Frontal cortex (tissue), 4 donors: ENCODE measurements around the gene TUBA4B. TPM values are rescaled to one million over a fixed set of nuclear protein-coding genes. Genes with fewer than 3 reads are reported as not detected.
"Not testable (repeated sequence)": the region's sequence is repeated elsewhere in the genome, so short reads cannot be mapped to it uniquely, and the experiment has no call there.

ENCODE experiments used
- DNase-seq, 2 donors: peaks; one replicate each; pipeline ENCODE4 v3.0.0; 2012; ENCODE audit warnings: low spot score in 2 of 2
- FAIRE-seq: peaks from 2 replicates; lab custom pipeline; 2012; peaks lifted over from hg19 to GRCh38; lab: Jason Lieb, UNC
- small RNA-seq: library from RNA; depleted of rRNA; stranded (forward); fragments of <200 nt; gene quantifications from one replicate; pipeline ENCODE3, GENCODE V24; 2014
- total RNA-seq: library from RNA; depleted of rRNA; stranded (reverse); fragments of >200 nt; gene quantifications from one replicate; pipeline ENCODE4 v1.2.3, GENCODE V29; 2014
- donor health status: control.
- donor health status: control.
- donor health status: control.

TUBA4B gene
- total RNA-seq, 1 donor from 2014 or later = not detected

DNA sequence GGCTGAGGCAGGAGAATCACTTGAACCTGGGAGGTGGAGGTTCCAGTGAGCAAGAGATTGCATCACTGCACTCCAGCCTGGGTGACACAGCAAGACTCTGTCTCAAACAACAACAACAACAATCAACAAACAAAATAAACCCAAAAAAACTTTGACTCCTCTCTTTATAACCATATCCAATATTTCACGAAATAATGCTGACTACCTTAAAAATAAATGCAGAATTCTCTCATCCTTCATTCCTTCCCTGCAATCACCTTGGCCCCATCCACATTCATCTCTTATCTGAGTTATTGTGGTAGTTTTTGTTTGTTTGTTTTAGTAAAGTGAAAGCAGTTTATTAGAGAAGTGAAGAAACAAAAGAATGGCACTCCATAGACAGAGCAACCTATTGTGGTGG lies 53.0 kb downstream of the TUBA4B start:
- FAIRE-seq = no peak
- DNase-seq = no peak

GRCh38 chr2:219308142-219309101 lies 55.4 kb downstream of the TUBA4B start:
- no peak for FAIRE-seq
- peak in 1 of 2 donors; percentile 62 for DNase-seq

- DNase-seq = peak in 1 of 2 donors; percentile 63
- FAIRE-seq = no peak
These were observed 56.2 kb downstream of the TUBA4B start, which contains the start of gene PTPRN for GRCh38 chr2:219309278-219309677. TSS of gene PTPRN (minus strand) at chr2:219309401. CDS start at chr2:219309332, 69 bp downstream.

GRCh38 chr2:219312683-219313263 lies 59.7 kb downstream of the TUBA4B start:
- FAIRE-seq, DNase-seq: not testable (repeated sequence)

DNA sequence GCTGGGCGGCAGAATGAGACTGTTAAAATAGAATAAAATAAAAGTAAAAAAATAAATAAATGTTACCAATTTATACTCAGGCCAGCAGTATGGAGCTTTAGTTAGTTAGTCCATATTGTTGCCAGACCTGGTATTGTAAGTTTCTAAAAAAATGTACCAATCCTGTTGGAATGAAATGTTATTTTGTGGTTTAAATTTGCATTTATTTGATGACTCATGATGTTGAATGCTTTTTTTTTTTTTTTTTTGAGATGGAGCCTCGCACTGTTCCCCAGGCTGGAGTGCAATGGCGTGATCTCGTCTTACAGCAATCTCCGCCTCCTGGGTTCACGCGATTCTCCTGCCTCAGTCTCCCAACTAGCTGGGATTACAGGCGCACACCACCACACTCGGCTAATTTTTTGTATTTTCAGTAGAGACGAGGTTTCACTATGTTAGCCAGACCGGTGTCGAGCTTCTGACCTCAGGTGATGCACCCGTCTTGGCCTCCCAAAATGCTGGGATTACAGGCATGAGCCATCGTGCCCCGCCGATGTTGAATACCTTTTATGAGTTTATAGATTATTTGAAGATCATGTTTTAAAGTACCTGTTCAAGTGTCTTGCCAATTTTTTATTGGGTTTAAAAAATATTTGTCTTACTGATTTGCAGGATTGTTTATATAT lies 61.9 kb downstream of the TUBA4B start:
- DNase-seq (no peak), FAIRE-seq (no peak)

Small RNA genes lying within 50 kb of the gene (small RNA-seq; reads per million reads assigned to genes)
- 7.0 reads per million, percentile 94 among the genes with 10 or more reads in this experiment for gene MIR153-1

Other genes with a start within 250 kb of the TUBA4B start
- gene CFAP65, start 211.7 kb upstream of the TUBA4B start, total RNA-seq = 0.82 TPM
- 0.41 TPM for gene IHH, start 192.3 kb upstream of the TUBA4B start, total RNA-seq
- 8.6 TPM for gene NHEJ1, start 92.4 kb upstream of the TUBA4B start, total RNA-seq
- under 0.01 TPM for gene SLC23A3, start 83.2 kb upstream of the TUBA4B start, total RNA-seq
- 32.2 TPM for gene CNPPD1, start 76.3 kb upstream of the TUBA4B start, total RNA-seq
- gene RETREG2, start 75.0 kb upstream of the TUBA4B start, total RNA-seq = 73.4 TPM
- gene ZFAND2B, start 46.5 kb upstream of the TUBA4B start, total RNA-seq = 10.2 TPM
- gene ABCB6, start 34.3 kb upstream of the TUBA4B start, total RNA-seq = 28.1 TPM
- 19.6 TPM for gene ATG9A, start 23.6 kb upstream of the TUBA4B start, total RNA-seq
- gene ANKZF1, start 23.4 kb upstream of the TUBA4B start, total RNA-seq = 34.2 TPM
- 4.9 TPM for gene GLB1L, start 7.8 kb upstream of the TUBA4B start, total RNA-seq
- gene STK16, start 7.8 kb upstream of the TUBA4B start, total RNA-seq = 12.2 TPM
- gene TUBA4A, start 675 bp downstream of the TUBA4B start, total RNA-seq = 2.0 TPM
- 46.1 TPM for gene DNAJB2, start 26.1 kb downstream of the TUBA4B start, total RNA-seq
- 24.5 TPM for gene PTPRN, start 56.2 kb downstream of the TUBA4B start, total RNA-seq
- 0.82 TPM for gene RESP18, start 79.5 kb downstream of the TUBA4B start, total RNA-seq
- gene DNPEP, start 134.7 kb downstream of the TUBA4B start, total RNA-seq = 13.9 TPM
- 0.41 TPM for gene DES, start 165.1 kb downstream of the TUBA4B start, total RNA-seq
- gene SPEG, start 181.6 kb downstream of the TUBA4B start, total RNA-seq = 13.0 TPM
- gene GMPPA, start 245.6 kb downstream of the TUBA4B start, total RNA-seq = 13.0 TPM